GM12874 (cell line): ENCODE results near the gene ABHD10.

Source experiments
- CTCF ChIP-seq: IDR thresholded peaks from 2 replicates; pipeline ENCODE4 v1.5.1; 2011; ENCODE audit warnings: low read depth, mild to moderate bottlenecking, control low read depth, low read length, moderate library complexity; ENCODE audit not compliant: insufficient read depth

Gene ABHD10

GRCh38 chr3:111952866-111953450, 25.9 kb upstream of the ABHD10 start:
- no peak for TF ChIP-seq CTCF

- TF ChIP-seq CTCF = no peak
Observed at GRCh38 chr3:111954228-111954990, 24.4 kb upstream of the ABHD10 start.

GRCh38 chr3:111955876-111956275, 22.9 kb upstream of the ABHD10 start:
- TF ChIP-seq CTCF = no peak

- TF ChIP-seq CTCF = no peak
Observed at GRCh38 chr3:111956449-111956848, 22.4 kb upstream of the ABHD10 start.

- no peak for TF ChIP-seq CTCF
Observed at GRCh38 chr3:111956995-111957734, 21.7 kb upstream of the ABHD10 start.

- TF ChIP-seq CTCF = no peak
Observed at GRCh38 chr3:111961461-111962164, 17.2 kb upstream of the ABHD10 start.

GRCh38 chr3:111963424-111963823, 15.4 kb upstream of the ABHD10 start:
- TF ChIP-seq CTCF = no peak
